Hindlimb muscle (tissue), 1 donor: ENCODE results near the gene ANKRD34B. TPM values are rescaled to one million over a fixed set of nuclear protein-coding genes. Genes with fewer than 3 reads are reported as not detected.

Experiments used
- DNase-seq: peaks from one replicate; pipeline ENCODE4 v3.0.0-alpha.2; 2013
- polyA plus RNA-seq: library from polyadenylated mRNA; unstranded; fragments of 120-200 nt; gene quantifications from one replicate; pipeline ENCODE4 v1.2.1, GENCODE V29; 2013; ENCODE audit not compliant: insufficient read length

ANKRD34B gene
- polyA plus RNA-seq, 1 donor = 0.08 TPM

GRCh38 chr5:80569086-80569960, 757 bp downstream of the ANKRD34B start:
- DNase-seq = no peak

- no peak for DNase-seq
Observed at GRCh38 chr5:80568251-80568650, 1.8 kb downstream of the ANKRD34B start.

GRCh38 chr5:80566711-80567259, 3.3 kb downstream of the ANKRD34B start:
- DNase-seq = no peak

GRCh38 chr5:80565330-80565729, 4.8 kb downstream of the ANKRD34B start:
- DNase-seq = no peak

GRCh38 chr5:80559244-80559643, 10.8 kb downstream of the ANKRD34B start:
- no peak for DNase-seq

GRCh38 chr5:80555099-80555498, 15.0 kb downstream of the ANKRD34B start:
- no peak for DNase-seq

- no peak for DNase-seq
Observed at GRCh38 chr5:80554646-80555045, 15.4 kb downstream of the ANKRD34B start.

GRCh38 chr5:80541392-80541791, 28.7 kb downstream of the ANKRD34B start:
- no peak for DNase-seq

- DNase-seq = no peak
Observed at GRCh38 chr5:80540691-80541090, 29.4 kb downstream of the ANKRD34B start.

- no peak for DNase-seq
Observed at GRCh38 chr5:80516826-80517225, 53.3 kb downstream of the ANKRD34B start.

GRCh38 chr5:80509362-80509761, 60.7 kb downstream of the ANKRD34B start:
- no peak for DNase-seq

GRCh38 chr5:80508844-80509243, 61.2 kb downstream of the ANKRD34B start:
- no peak for DNase-seq

GRCh38 chr5:80507663-80508062, 62.4 kb downstream of the ANKRD34B start:
- DNase-seq = no peak

Other genes with a start within 250 kb of the ANKRD34B start
- gene ZFYVE16, start 162.2 kb downstream of the ANKRD34B start, polyA plus RNA-seq = 57.5 TPM
- gene FAM151B, start 82.2 kb downstream of the ANKRD34B start, polyA plus RNA-seq = 5.2 TPM
- gene MSH3, start 84.4 kb upstream of the ANKRD34B start, polyA plus RNA-seq = 10.6 TPM
- 21.7 TPM for gene DHFR, start 84.7 kb upstream of the ANKRD34B start, polyA plus RNA-seq